GM19438 (cell line): ENCODE measurements around the gene TMEM121B.

Source experiments
- ATAC-seq: cut with Tn5 transposase; IDR thresholded peaks from one replicate; pipeline ENCODE4 v1.9.1; 2021; ENCODE audit warnings: low read depth; ENCODE audit not compliant: unreplicated experiment

Gene TMEM121B

DNA sequence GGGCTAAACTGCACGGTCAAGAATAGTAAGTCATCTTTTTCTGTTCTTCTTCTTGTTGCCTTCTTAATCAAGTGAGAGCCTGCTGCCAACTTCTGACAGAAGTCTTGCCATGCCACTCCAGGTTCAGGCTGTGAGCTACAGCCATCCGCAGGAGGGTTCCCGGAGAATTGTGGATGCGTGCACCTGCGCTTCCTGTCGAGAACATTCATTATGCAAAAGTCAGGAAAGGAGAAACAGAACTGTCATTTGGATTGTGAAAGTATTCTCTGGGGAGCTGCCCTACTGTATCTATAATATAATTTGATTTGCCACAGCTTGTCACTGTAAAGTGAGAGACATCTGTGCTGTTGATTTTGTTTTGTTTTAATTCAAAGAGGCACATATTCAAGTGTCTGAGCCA is 24.1 kb downstream of the TMEM121B start:
- ATAC-seq, result no peak

DNA sequence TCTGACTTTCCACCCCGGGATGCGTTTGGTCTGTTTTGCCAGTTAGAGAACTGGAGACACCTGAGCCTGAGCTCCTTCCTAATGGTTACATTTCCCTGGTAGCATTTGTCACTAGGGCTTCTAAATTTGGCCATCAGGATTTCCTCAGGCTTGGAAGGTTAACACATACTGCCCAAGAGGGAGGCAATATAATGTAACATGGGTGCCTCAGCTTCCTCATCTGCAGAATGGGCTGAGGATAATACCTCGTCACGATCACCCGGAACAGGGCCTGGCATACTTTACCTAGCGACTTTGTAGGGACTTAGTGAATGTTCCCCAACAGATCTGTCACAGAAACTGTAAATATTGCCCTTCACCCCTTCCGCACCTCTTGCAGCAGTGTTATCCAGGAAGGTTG is 25.1 kb downstream of the TMEM121B start:
- ATAC-seq, result no peak

DNA sequence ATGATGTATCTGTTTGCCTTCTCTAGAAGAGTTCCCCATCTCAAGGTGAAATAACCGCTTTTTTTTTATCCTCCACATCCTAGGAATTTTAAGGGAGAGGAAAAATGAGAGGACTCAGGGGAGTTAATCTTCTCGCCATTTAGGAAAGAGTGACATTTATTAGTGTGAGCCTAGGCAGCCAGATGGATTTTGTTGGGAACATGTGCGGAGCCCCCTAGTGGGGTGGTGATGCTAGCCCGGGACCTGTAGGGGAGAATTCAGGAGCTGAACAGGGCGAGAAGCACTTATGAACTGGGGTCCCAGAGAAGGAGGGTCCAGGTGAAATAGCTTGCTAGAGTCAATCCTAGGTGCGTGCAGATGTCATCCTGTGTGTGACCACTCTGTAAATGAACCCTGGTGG is 25.6 kb downstream of the TMEM121B start:
- ATAC-seq, result no peak

DNA sequence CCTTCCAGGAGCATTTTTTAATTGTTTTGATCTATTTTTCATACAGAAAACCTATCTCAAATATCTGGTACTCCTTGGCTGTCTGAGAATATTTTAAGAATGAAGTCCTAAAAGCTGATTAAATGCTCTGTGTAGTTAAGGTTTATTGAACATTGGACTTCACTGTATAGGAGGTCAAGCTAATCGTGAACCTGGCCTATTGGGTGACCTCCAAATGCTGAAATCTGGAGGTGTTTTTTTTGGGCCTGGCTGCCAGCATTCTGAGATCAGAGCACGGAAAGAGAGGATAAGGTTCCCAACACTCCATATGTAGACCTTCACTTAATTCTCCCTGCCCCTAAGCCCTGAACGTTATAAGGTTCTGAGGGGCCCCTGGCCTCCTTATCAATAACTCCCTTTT is 28.1 kb downstream of the TMEM121B start:
- no peak for ATAC-seq

DNA sequence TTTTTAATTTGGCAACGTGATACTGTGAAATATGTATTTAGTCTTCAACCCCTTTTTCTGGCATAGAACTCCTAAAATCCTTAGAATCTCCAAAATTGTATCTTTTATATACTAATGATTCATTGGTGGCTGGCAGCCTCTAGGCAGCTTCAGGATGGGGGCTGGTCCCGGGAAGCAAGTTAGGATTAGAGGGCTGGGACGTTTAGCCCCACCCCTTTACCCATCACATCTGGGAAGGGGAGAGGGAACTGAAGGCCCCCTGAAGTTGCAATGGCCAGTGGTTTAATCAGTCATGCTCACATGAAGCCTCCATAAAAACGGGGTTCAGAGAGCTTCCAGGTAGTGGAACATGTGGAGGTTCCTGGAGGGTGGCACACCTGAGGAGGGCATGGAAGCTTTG is 29.3 kb downstream of the TMEM121B start:
- no peak for ATAC-seq

DNA sequence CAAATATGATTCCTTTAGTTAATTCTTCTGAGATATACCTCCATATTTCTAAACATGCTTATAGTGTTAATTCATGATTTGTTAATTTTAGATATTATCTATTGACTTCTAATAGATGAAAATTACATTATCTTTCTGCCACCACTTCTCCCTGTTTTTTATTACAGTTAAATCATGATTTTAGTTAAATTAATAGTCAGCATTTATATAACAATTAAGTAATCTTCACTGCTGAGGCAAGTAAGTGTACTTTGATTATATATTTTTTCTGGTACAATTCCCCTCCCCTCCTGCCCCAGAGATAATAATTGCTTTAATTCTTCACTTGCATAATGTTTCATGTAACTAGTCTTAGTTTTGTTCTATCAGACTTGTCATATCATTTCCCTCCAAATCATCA is 30.6 kb downstream of the TMEM121B start:
- no peak for ATAC-seq

DNA sequence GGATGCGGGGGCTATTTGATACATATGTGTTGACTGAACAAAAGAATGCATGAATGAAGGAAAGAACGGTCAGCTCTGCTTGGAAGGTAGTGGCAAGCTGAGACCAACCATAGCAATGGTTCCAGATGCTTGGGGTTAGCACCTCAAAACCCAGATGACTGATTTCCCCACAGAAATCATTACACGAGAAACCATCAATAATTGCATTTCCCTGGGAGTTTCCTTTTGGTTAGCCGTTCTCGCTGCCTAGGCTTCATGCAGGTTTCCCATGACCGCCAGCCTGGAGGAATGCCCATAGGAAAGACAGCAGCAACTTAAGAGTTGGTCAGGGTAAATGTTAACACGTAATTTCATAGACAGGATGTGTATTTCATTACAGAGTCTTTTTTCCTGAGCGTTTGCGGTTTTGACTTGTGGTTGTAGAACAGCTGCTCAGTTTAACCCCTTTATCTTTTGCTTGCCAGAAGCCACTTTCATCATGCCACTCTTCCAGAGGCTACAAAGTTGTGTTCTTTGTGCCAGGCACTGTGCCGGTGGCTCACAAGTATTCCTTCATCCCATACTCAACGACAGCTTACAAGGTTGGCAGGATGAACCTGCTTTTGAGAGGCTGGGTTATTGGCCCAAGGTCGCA is 33.5 kb downstream of the TMEM121B start:
- ATAC-seq, result no peak

DNA sequence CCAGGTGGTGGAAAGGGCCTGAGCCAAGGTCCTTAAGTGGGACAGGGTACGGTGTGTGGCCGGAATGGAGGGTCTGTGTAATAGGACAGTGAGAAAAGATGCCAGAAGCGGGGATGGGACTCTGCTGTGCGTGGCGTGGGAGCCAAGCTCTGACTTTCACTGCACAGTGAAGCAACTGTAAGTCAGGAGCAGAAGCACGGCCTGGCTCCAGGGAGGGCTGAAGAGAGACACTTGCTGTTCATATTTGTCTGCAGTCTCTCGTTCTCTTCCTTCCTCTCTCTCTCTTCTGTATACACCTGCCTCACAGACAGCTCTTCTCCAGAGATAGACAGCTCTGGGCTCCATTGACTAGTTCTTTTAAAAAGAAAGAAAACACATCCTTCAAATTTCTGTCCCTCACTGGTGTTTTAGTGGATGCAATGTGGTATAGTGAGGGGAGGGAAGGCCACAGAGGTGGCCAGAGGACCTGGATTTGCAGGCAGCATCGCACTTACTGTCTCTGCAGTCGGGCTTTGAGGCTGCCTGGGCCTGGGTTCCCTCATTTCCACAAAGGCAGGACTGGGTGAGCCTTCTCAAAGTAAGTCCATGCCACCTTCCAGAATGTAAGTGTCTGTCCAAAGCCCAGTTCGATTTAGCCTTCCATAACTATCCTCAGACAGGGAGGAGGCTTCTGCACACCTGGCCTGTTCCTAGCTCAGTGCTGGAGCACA is 34.2 kb downstream of the TMEM121B start:
- ATAC-seq, result no peak

DNA sequence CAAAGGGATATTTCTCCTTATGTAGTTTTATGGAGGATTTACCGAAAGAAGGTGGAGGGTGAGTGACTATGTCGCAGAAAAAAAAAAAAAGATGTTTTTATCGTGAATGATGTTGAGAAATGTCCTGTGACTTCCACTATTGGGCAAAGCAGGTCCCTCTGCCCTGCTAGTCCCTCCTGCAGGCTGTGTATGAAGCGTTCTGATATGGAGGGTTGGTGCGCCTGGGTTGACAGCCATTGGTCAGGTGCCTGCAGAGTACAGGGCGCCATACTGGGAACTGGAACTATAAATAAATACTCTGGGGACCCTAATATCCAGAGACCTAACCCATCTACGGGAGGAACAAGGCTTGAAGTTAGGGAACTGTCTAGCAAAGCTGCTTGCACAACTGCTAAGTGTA is 34.9 kb downstream of the TMEM121B start:
- ATAC-seq, result no peak

DNA sequence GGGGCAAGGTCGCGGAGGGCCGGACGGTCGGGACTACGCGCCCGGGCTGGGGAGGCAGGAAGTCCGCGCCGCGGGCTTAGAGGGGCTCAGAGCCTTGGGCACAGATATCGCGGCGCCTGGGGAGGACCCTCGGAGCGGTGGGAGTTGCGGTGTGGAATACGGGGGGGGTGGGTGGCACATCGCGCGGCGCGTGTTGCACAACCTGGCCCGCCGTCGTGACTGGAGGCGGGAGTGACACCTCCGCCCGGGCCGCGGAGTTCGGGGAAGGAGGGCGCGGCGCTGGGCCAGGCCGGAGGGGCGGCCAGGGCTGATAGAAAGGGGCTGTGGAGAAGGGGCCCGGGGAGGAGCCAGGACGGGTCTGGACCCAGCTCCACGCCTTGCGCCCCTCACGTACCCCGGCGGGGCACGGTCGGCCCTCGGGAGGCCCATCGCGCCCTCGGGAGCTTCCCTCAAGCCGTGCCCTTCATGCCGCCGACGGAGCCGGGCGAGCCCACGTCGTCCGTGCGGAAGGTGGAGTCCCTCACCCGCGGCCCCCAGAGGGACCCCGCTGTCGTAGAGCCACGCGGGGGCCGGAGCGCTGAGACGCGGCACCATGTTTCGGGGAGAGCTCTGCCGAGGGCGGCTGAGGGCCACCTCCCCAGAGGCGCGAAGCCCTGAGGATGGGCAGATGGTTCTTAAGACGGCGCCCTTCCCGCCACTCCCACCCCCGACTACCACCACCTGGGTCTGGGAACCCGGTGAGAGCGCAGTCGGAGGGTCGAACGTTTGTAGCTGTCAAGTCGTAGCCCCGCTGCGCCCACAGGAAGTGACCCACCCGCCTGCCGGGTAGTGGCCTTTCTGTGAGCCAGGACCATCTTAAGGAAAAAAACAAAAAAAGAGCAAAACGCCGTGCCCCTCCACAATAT is 35.6 kb downstream of the TMEM121B start:
- ATAC-seq, result no peak

DNA sequence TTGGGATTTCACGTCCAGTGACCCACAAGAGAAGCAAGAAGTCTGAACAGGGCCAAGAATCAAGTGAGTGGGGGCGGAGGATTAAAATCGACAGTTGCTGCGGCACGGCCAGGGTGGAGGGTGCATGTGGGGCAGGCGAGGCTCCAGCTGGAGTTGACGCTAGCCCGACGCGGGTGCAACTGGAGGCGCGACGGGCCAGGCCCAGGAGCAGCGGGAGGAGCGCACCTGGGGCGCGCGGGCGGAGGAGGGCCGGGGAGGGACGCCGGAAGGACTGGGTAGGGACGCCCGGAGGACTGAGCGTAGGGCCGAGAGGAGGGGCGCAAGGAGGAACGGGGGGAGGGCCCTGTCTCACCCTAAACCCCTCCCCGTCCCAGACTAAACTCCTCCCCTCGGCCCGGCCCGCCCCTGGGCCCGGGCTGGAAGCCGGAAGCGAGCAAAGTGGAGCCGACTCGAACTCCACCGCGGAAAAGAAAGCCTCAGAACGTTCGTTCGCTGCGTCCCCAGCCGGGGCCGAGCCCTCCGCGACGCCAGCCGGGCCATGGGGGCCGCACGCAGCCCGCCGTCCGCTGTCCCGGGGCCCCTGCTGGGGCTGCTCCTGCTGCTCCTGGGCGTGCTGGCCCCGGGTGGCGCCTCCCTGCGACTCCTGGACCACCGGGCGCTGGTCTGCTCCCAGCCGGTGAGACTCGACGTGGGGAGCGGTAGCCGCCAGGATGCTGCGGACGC is 36.4 kb downstream of the TMEM121B start, which contains the start of gene IL17RA:
Gene IL17RA (plus strand): TSS at position 447 of the 723 bp plus-strand sequence. CDS start 92 bp downstream, at position 539.
- peak; percentile 86 for ATAC-seq

DNA sequence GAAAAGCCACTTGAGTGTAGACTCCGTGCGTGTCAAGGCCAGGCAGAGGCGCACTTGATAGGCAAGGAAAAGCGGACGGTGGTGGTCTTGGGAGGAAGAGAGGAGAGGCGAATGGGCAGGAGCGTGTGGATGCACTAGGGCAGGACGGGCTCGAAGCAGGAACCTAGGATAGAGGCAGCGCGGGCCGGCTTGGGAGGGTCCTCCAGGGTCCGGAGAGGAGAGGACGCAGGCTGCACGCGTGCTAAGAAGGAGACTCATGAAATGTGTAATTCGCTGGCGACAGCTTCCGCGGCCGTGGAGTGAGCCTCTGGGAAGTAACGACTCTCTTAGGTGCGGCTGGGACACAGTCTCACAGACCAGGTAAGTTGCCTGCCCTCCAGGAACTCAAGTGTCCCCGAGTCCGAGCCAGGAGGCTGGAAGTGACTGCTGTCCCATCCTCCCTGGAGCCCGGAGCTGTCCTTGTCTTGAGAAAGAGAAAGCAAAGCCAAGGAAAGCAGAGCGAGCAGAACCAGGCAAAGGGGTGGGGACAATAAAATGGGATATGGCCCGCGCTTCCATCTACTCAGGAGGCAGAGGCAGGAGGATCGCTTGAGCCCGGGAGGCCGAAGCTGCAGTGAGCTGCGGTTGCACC is 37.2 kb downstream of the TMEM121B start:
- no peak for ATAC-seq

DNA sequence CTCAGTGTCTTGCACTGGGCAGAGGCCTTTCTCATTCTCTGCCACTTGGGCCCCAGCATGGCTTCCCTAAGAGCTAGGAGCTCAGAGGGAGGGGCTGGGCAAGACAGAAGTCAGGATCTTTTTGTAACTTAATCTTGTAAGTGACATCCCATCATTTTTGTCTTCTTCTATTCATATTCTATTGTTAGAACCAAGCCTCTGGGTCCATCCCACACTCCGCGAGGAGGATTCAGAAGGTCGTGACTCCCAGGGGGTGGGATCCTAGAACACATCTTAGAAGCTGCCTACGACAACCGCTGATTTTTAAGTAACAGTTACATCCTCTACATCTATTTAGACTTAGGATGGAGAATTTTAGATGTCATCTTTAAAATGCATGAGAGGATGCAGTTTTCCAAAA is 37.9 kb downstream of the TMEM121B start:
- no peak for ATAC-seq

DNA sequence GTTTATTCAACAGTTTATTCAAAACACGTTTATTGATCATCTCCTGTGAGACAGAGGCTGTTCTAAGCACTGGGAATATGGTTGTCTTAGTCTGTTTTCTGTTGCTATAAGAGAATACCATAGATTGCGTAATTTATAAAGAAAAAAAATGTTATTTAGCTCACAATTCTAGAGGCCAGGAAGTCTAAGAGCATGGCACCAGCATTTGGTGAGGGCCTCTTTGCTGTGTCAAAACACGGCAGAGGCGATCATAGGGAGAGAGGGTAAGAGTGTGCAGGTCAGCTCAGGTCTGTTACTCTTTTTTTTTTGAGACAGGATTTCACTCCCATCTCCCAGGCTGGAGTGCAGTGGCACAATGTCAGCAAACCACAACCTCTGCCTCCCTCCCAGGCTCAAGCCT is 41.6 kb downstream of the TMEM121B start:
- ATAC-seq, result no peak

DNA sequence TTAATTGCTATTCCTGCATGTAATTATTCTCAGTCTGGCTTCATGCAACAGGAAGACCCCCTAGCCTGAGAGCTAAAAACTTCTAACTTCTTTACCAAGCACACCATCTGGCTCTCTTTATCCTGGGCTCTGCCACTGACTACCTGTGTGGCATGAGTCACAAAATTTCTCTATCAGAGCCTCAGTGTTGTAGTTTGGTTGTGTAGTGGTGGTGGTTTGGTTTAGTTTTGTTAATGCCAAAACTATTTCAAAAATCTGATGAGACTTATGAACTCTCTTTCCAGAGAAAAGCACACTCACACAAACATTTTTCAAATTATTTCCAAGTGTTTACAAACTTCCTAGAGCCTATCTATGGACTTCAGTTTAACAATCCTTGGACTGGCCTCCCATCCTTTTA is 43.9 kb downstream of the TMEM121B start:
- ATAC-seq, result no peak

DNA sequence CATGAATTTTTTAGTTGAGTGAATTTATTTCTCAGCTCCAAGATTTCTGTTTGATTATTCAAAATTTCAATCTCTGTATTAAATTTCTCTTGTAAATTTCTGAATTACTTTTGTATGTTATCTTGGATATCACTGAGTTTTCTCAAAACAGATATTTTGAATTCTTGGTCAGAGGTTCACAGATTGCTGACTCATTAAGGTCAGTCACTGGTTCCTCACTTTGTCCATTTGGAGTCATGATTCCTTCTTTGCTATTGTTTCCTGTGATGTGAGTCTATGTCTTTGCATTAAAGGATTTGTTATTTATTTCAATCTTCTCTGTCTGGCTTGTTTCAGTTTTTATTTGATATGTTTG is 46.5 kb downstream of the TMEM121B start:
- no peak for ATAC-seq

DNA sequence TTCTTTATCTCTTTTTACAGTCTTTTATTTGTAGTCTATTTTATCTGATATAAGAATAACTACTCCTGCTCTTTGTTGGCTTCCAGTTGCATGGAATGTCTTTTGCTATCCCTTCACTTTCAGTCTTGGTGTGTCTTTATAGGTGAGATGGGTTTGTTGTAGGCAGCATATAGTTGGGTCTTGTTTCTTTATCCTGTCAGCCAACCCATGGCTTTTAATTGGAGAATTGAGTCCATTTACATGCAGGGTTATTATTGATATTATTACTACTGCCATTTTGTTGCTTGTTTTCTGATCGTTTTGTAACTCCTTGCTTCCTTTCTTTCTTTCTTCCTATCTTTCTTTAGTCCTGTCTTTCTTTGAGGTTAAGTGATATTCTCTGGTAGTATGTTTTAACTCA is 48.3 kb downstream of the TMEM121B start:
- ATAC-seq, result no peak
